Measurements from ENCODE around the gene EPHB2. TPM values are rescaled to one million over a fixed set of nuclear protein-coding genes. Genes with fewer than 3 reads are reported as not detected.
A peak's percentile ranks its signal among the peaks of the same experiment; 100 is the strongest.

EPHB2 gene
- total and polyA plus RNA-seq, 2 of the 4 experiments (the other 2 are of a cell fraction) = 52.3 to 58.8 TPM

DNA sequence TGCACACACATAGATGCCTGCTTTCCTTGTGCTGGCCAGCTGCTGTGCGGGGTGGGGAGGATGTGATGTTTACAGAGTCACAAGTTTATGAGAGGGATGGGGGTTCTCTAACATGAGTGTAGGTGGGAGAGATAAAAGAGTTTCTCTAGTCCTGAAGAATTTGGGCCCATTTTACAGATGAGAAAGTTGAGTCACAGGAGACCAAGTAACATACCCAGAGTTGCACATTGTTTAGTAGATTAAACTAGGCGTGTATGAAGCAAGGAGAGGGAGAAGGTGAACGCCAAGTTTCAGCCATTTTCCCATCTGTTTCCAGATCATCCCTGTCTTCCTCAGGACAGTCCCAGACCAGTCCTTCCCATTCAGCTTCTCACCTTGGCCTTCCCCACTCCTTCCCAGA lies 126.7 kb downstream of the EPHB2 start:
- ChIA-PET CTCF (no interaction called here), POLR2A (ENCODE audit: unreplicated experiment) (no interaction called here)
- Histone ChIP-seq H3K9ac (ENCODE audit: low read depth, low read length) (no peak overlapping the region), H3K4me1 (ENCODE audit: control insufficient read depth, insufficient read depth, low read length) (peaks cover 2% of the 10 kb centered on the region; the same call in 1 of the 2 replicates), H2BK120ac (ENCODE audit: low read depth, low read length) (no peak overlapping the region), H2BK15ac (ENCODE audit: low read depth, low read length) (no peak overlapping the region), H2AFZ (replicated peaks; ENCODE audit: low read length, poor library complexity) (no peak overlapping the region), H3K27ac (ENCODE audit: insufficient read depth, low read length) (no peak overlapping the region), H3K18ac (ENCODE audit: low read depth, low read length) (no peak overlapping the region), H3K27me3 (ENCODE audit: control insufficient read depth, insufficient read depth, low read length) (no peaks in the 10 kb centered on the region), H2AK9ac (replicated peaks; ENCODE audit: low read depth, low read length, poor library complexity) (no peak overlapping the region), H3K14ac (replicated peaks; ENCODE audit: low read depth, low read length) (no peak overlapping the region), H3K23ac (ENCODE audit: low read depth, low read length) (no peak overlapping the region), H4K5ac (ENCODE audit: low read depth, low read length) (no peak overlapping the region), H3K4me2 (ENCODE audit: low read depth, low read length) (no peak overlapping the region), H3K79me1 (ENCODE audit: low read depth in 1 of 2, low read length in 2 of 2) (peaks cover 17 to 52% of the 10 kb centered on the region in 2 experiments; a peak in 3 of 4 replicates), H4K8ac (ENCODE audit: low read depth in 2 of 2, low read length in 2 of 2) (no peak overlapping the region), H3K9me3 (ENCODE audit: control insufficient read depth, insufficient read depth, low read length) (no peaks in the 10 kb centered on the region), H3K36me3 (ENCODE audit: control insufficient read depth, insufficient read depth, low read length) (peaks cover 2% of the 10 kb centered on the region; the same call in 1 of the 2 replicates), H4K91ac (ENCODE audit: insufficient read depth, low read depth, low read length) (no peak overlapping the region), H2BK5ac (ENCODE audit: low read depth, low read length, poor library complexity, severe bottlenecking) (no peak overlapping the region), H3K4ac (ENCODE audit: low read depth, low read length) (no peak overlapping the region), H3K9me1 (ENCODE audit: insufficient read depth, low read length) (peaks cover 8% of the 10 kb centered on the region), H2BK20ac (ENCODE audit: low read depth, low read length) (no peak overlapping the region), H2AK5ac (ENCODE audit: low read depth, low read length) (no peak overlapping the region), H4K20me1 (ENCODE audit: insufficient read depth, low read length) (peaks cover 15% of the 10 kb centered on the region; the same call in 1 of the 2 replicates), H3K4me3 (ENCODE audit: insufficient read depth, low read depth, low read length) (no peak overlapping the region), H3K56ac (ENCODE audit: extremely low read depth, insufficient read depth, low read length) (no peak overlapping the region)
- no TSS peak for BruUV-seq (replicated peaks)
- no peak for DNase-seq
- intact Hi-C loops (cut with micrococcal nuclease) (no loop called here), dilution Hi-C loops (cut with HindIII; ENCODE audit: low sequenced_read_pairs, unreplicated experiment) (no loop called here), in situ Hi-C loops (cut with MboI; ENCODE audit: low sequenced_read_pairs) (no loop called here)
- WGBS, 2 experiments (ENCODE audit: extremely low coverage in 2 of 2, insufficient read length in 1 of 2) = no CpG with 5 or more reads among the region's 3 CpGs
- TF ChIP-seq MXI1 (IDR thresholded peaks at IDR 0.05; ENCODE audit: borderline replicate concordance, low read depth, low read length) = no peak
- TF ChIP-seq RCOR1 (IDR thresholded peaks at IDR 0.05; ENCODE audit: insufficient replicate concordance, low read length) = peak; percentile 61
- no peak for ATAC-seq (ENCODE audit: low read depth)

All from IMR-90 (cell line).